H1 (cell line): Measurements from ENCODE around the gene SAMMSON. TPM values are rescaled to one million over a fixed set of nuclear protein-coding genes. Genes with fewer than 3 reads are reported as not detected.

Source experiments
- CTCF ChIA-PET: fragments of 300-600 bp; sonication (Branson Sonifier 250); formaldehyde crosslinking; loops from one replicate; lab custom pipeline; 2021; ENCODE audit not compliant: partially characterized antibody; lab: Charles Lee
- POLR2A ChIA-PET: fragments of 300-600 bp; sonication (Branson Sonifier 250); formaldehyde crosslinking; loops from one replicate; lab custom pipeline; 2021; ENCODE audit warnings: inconsistent platforms; ENCODE audit not compliant: partially characterized antibody; lab: Charles Lee
- DNase-seq, 2 experiments: peaks; one replicate each; pipeline versions ENCODE4 v3.0.0 to v3.0.0-alpha.2; 2010 to 2022; ENCODE audit warnings: low spot score in 2 of 2, low read depth in 1 of 2, mixed read lengths in 1 of 2
- FAIRE-seq: peaks from 2 replicates; lab custom pipeline; 2011; peaks lifted over from hg19 to GRCh38; lab: Jason Lieb, UNC
- H2AFZ ChIP-seq: 2 replicates; pipeline ENCODE4 v1.8.1; 2012; ENCODE audit warnings: low read length, inconsistent platforms
- H2AK5ac ChIP-seq: 2 replicates; pipeline ENCODE4 v1.6.1; 2013; ENCODE audit warnings: low read depth, low read length
- H2BK120ac ChIP-seq: replicated peaks from 2 replicates; pipeline ENCODE3; 2013; ENCODE audit warnings: low read depth, low read length, inconsistent platforms
- H2BK12ac ChIP-seq: 2 replicates; pipeline ENCODE4 v1.6.1; 2013; ENCODE audit warnings: low read depth, low read length
- H2BK15ac ChIP-seq: 2 replicates; pipeline ENCODE4 v1.6.1; 2013; ENCODE audit warnings: low read length
- H2BK20ac ChIP-seq: 2 replicates; pipeline ENCODE4 v1.6.1; 2013; ENCODE audit warnings: low read length
- H2BK5ac ChIP-seq: 2 replicates; pipeline ENCODE4 v1.6.1; 2013; ENCODE audit warnings: low read depth, low read length
- H3K14ac ChIP-seq: 2 replicates; pipeline ENCODE4 v1.6.1; 2013; ENCODE audit warnings: inconsistent platforms; ENCODE audit not compliant: insufficient read length
- H3K18ac ChIP-seq: 2 replicates; pipeline ENCODE4 v1.6.1; 2013; ENCODE audit warnings: low read length; ENCODE audit errors: extremely low read depth
- H3K23ac ChIP-seq: 2 replicates; pipeline ENCODE4 v1.6.1; 2013; ENCODE audit warnings: inconsistent platforms; ENCODE audit not compliant: insufficient read length
- H3K23me2 ChIP-seq: 2 replicates; pipeline ENCODE4 v1.6.1; 2013; ENCODE audit warnings: low read depth, low read length
- H3K27ac ChIP-seq: 2 replicates; pipeline ENCODE4 v1.6.1; 2011; ENCODE audit warnings: low read depth, low read length, inconsistent platforms
- H3K27me3 ChIP-seq, 4 experiments: replicated peaks in 1 of 4; 1 replicate in 1 of 4; 2 replicates in 3 of 4; pipeline versions ENCODE4 v1.6.1 to v1.8.1; 2011 to 2013; ENCODE audit warnings: low read length in 3 of 4, mild to moderate bottlenecking in 3 of 4, inconsistent platforms in 2 of 4, mixed read lengths in 2 of 4, moderate library complexity in 1 of 4; ENCODE audit not compliant: control insufficient read depth in 3 of 4, insufficient read depth in 3 of 4; ENCODE audit errors: extremely low read depth in 1 of 4
- H3K36me3 ChIP-seq, 4 experiments: 2 replicates each; pipeline versions ENCODE4 v1.6.1 to v1.8.1; 2011 to 2013; ENCODE audit warnings: mild to moderate bottlenecking in 4 of 4, low read length in 3 of 4, moderate library complexity in 2 of 4, control low read depth in 1 of 4, inconsistent platforms in 1 of 4; ENCODE audit not compliant: insufficient read depth in 4 of 4, control insufficient read depth in 2 of 4
- H3K4ac ChIP-seq: replicated peaks from 2 replicates; pipeline ENCODE3; 2013; ENCODE audit warnings: low read length, low read depth, mixed read lengths, inconsistent platforms; ENCODE audit not compliant: insufficient read length
- H3K4me1 ChIP-seq, 4 experiments: replicated peaks in 1 of 4; 1 replicate in 1 of 4; 2 replicates in 3 of 4; pipeline versions ENCODE4 v1.6.1 to v1.8.1; 2011 to 2013; ENCODE audit warnings: low read length in 3 of 4, inconsistent platforms in 2 of 4, mixed read lengths in 1 of 4; ENCODE audit not compliant: insufficient read depth in 4 of 4, control insufficient read depth in 3 of 4
- H3K4me2 ChIP-seq, 2 experiments: 2 replicates each; pipeline versions ENCODE4 v1.6.1 to v1.8.1; 2011 to 2013; ENCODE audit warnings: low read depth in 2 of 2, low read length in 2 of 2, control low read depth in 1 of 2, inconsistent platforms in 1 of 2, mild to moderate bottlenecking in 1 of 2; ENCODE audit not compliant: insufficient read depth in 1 of 2
- H3K4me3 ChIP-seq, 4 experiments: fragments of 200-600, 300-600 bp in 1 of 4; sonication (generic), shearing (Covaris generic), sonication (Bioruptor Twin) in 1 of 4; 2 replicates each; pipeline versions ENCODE4 v1.5.1 to v1.8.1; 2011 to 2016; ENCODE audit warnings: low read length in 4 of 4, low read depth in 3 of 4, control low read depth in 2 of 4, inconsistent platforms in 2 of 4, mild to moderate bottlenecking in 2 of 4, mixed read lengths in 1 of 4, moderate library complexity in 1 of 4; ENCODE audit not compliant: insufficient read depth in 2 of 4; ENCODE audit errors: extremely low read depth in 1 of 4
- H3K56ac ChIP-seq: replicated peaks from 2 replicates; pipeline ENCODE3; 2013; ENCODE audit warnings: low read depth, mild to moderate bottlenecking, mixed read lengths, low read length, inconsistent platforms; ENCODE audit not compliant: insufficient read length
- H3K79me1 ChIP-seq: 2 replicates; pipeline ENCODE4 v1.6.1; 2013; ENCODE audit warnings: low read depth, low read length, control low read depth
- H3K79me2 ChIP-seq, 2 experiments: 2 replicates each; pipeline versions ENCODE4 v1.6.1 to v1.8.1; 2012 to 2013; ENCODE audit warnings: low read length in 2 of 2, mild to moderate bottlenecking in 2 of 2, inconsistent platforms in 1 of 2; ENCODE audit not compliant: insufficient read depth in 2 of 2, control insufficient read depth in 1 of 2
- H3K9ac ChIP-seq, 4 experiments: replicated peaks in 1 of 4; 1 replicate in 1 of 4; 2 replicates in 3 of 4; pipeline versions ENCODE4 v1.6.1 to v1.8.1; 2011 to 2013; ENCODE audit warnings: low read depth in 3 of 4, low read length in 3 of 4, control low read depth in 2 of 4, mild to moderate bottlenecking in 2 of 4, moderate library complexity in 2 of 4, inconsistent platforms in 1 of 4; ENCODE audit errors: extremely low read depth in 1 of 4
- H3K9me3 ChIP-seq, 2 experiments: 2 replicates each; pipeline versions ENCODE4 v1.6.1 to v1.8.1; 2012 to 2013; ENCODE audit warnings: mild to moderate bottlenecking in 2 of 2, moderate library complexity in 2 of 2, control low read depth in 1 of 2, inconsistent platforms in 1 of 2, low read depth in 1 of 2, low read length in 1 of 2, mixed read lengths in 1 of 2; ENCODE audit not compliant: insufficient read depth in 2 of 2
- H4K20me1 ChIP-seq, 2 experiments: replicated peaks in 1 of 2; 2 replicates each; pipeline versions ENCODE3 to v1.8.1; 2011 to 2013; ENCODE audit warnings: inconsistent platforms in 2 of 2, low read length in 2 of 2, mild to moderate bottlenecking in 1 of 2; ENCODE audit not compliant: insufficient read depth in 2 of 2, control insufficient read depth in 1 of 2
- H4K5ac ChIP-seq: 2 replicates; pipeline ENCODE4 v1.6.1; 2013; ENCODE audit warnings: low read length, low read depth, mixed read lengths, inconsistent platforms; ENCODE audit not compliant: insufficient read length
- H4K8ac ChIP-seq: 2 replicates; pipeline ENCODE4 v1.8.0; 2013; ENCODE audit warnings: mild to moderate bottlenecking, moderate library complexity, low read length, inconsistent platforms; ENCODE audit not compliant: insufficient read depth; ENCODE audit errors: extremely low read depth
- H4K91ac ChIP-seq: replicated peaks from 2 replicates; pipeline ENCODE3; 2013; ENCODE audit warnings: low read length, mixed read lengths, inconsistent platforms; ENCODE audit not compliant: insufficient read length
- POLR2AphosphoS5 ChIP-seq: IDR thresholded peaks from 2 replicates; pipeline ENCODE4 v1.6.1; 2011; ENCODE audit warnings: low read depth, low read length
- SP2 ChIP-seq: IDR thresholded peaks from 2 replicates; pipeline ENCODE4 v1.6.1; 2012; ENCODE audit warnings: mild to moderate bottlenecking, low read length, inconsistent platforms
- SP4 ChIP-seq: IDR thresholded peaks from 2 replicates; pipeline ENCODE4 v1.6.1; 2012; ENCODE audit warnings: low read length, inconsistent platforms
- TAF7 ChIP-seq: optimal IDR thresholded peaks from 2 replicates; pipeline ENCODE3; 2011; ENCODE audit warnings: low read depth, mild to moderate bottlenecking, inconsistent platforms, low read length, moderate library complexity, borderline replicate concordance
- TBP ChIP-seq: IDR thresholded peaks from 2 replicates; pipeline ENCODE4 v1.6.1; 2011; ENCODE audit warnings: low read depth, low read length, improper control_type of control experiment
- USF2 ChIP-seq: IDR thresholded peaks from 2 replicates; pipeline ENCODE4 v1.6.1; 2011; ENCODE audit warnings: low read length, improper control_type of control experiment
- WGBS, 2 experiments: shearing (Covaris generic) in 1 of 2; methylation state at CpG; one replicate each; pipeline versions ENCODE4 v1.1.6 to v1.1.7; 2013 to 2015; ENCODE audit warnings: low lambda C conversion rate in 2 of 2, mixed read lengths in 2 of 2, inconsistent platforms in 1 of 2, low coverage in 1 of 2, missing lambda C conversion rate in 1 of 2; ENCODE audit not compliant: insufficient replicate concordance in 2 of 2, insufficient coverage in 1 of 2, insufficient read length in 1 of 2; ENCODE audit errors: extremely low coverage in 1 of 2, missing lambda C conversion rate in 1 of 2; 5-methylcytosine and 5-hydroxymethylcytosine counted together
- polyA plus RNA-seq, 7 experiments: library from polyadenylated mRNA; depleted of rRNA in 3 of 7; stranded (reverse) in 5 of 7; unstranded in 2 of 7; fragments of >200 nt in 5 of 7; fragments of 200-250 nt in 2 of 7; gene quantifications; 1 replicate in 5 of 7; 2 replicates in 1 of 7; 4 replicates in 1 of 7; pipeline versions ENCODE4 v1.2.1 to v1.2.3, GENCODE V29; 2011 to 2013; ENCODE audit warnings: missing spikeins in 2 of 7, mixed read lengths in 2 of 7
- total RNA-seq: library from RNA; stranded (reverse); fragmentation: NEBNext Ultra II Directional; extraction: Animal tissue kit (Norgen Biotek cat#: 25700); gene quantifications from 2 replicates; pipeline ENCODE4 v1.2.1, GENCODE V29; 2021

The SAMMSON gene
- total and polyA plus RNA-seq, 2 of the 8 experiments (the other 6 are each of a cell fraction or from before 2014, with no cell fraction given): not detected

- Histone ChIP-seq H3K18ac (no peak overlapping the region), H3K9ac (no peak overlapping the region), H2BK20ac (no peak overlapping the region), H2AK5ac (no peak overlapping the region), H4K91ac (no peak overlapping the region), H3K14ac (no peak overlapping the region), H4K8ac (no peak overlapping the region), H3K27me3 (no peaks in the 10 kb centered on the region), H3K9me3 (no peaks in the 10 kb centered on the region), H4K5ac (no peak overlapping the region), H3K23ac (no peak overlapping the region), H3K23me2 (no peaks in the 10 kb centered on the region), H4K20me1 (no peaks in the 10 kb centered on the region), H3K4ac (no peak overlapping the region), H2BK15ac (no peak overlapping the region), H3K79me1 (no peaks in the 10 kb centered on the region), H3K79me2 (no peaks in the 10 kb centered on the region), H2BK120ac (no peak overlapping the region), H3K4me2 (no peak overlapping the region), H3K36me3 (no peaks in the 10 kb centered on the region), H2AFZ (no peak overlapping the region), H3K56ac (no peak overlapping the region), H3K4me3 (no peak overlapping the region), H3K4me1 (no peaks in the 10 kb centered on the region), H2BK5ac (no peak overlapping the region), H2BK12ac (no peak overlapping the region), H3K27ac (no peak overlapping the region)
- ChIA-PET POLR2A (no interaction called here), CTCF (no interaction called here)
- no peak for TF ChIP-seq SP2
- TF ChIP-seq TBP: no peak
- TF ChIP-seq TAF7: no peak
- TF ChIP-seq POLR2AphosphoS5: no peak
- TF ChIP-seq USF2: no peak
- TF ChIP-seq SP4: no peak
- WGBS, 2 experiments: 89% methylated on average over 5 of the region's 5 CpGs; no CpG with 5 or more reads in 1 of the 2 experiments
- DNase-seq (no peak), FAIRE-seq (no peak)
Observed at GRCh38 chr3:69970827-69971226, 28.7 kb upstream of the SAMMSON start.
